ENCODE results near the gene MRPL40. TPM values are rescaled to one million over a fixed set of nuclear protein-coding genes. Genes with fewer than 3 reads are reported as not detected.

Gene MRPL40
- total RNA-seq: 29.4 and 31.4 TPM in 2 replicates

GRCh38 chr22:19432133-19432851 is at the start of gene MRPL40:
MRPL40 (plus strand) TSS chr22:19432545; CDS start chr22:19432555, 10 bp downstream.
- peak; percentile 96 for DNase-seq

- DNase-seq: no peak
These were observed 49.1 kb upstream of the MRPL40 start for GRCh38 chr22:19383292-19383691.

GRCh38 chr22:19385221-19385906 is 47.0 kb upstream of the MRPL40 start:
- no peak for DNase-seq

- DNase-seq: no peak
These were observed 46.1 kb upstream of the MRPL40 start for GRCh38 chr22:19386248-19386647.

GRCh38 chr22:19387038-19387437 is 45.3 kb upstream of the MRPL40 start:
- DNase-seq: no peak

GRCh38 chr22:19387575-19387974 is 44.8 kb upstream of the MRPL40 start:
- DNase-seq: no peak

- DNase-seq: no peak
These were observed 38.6 kb upstream of the MRPL40 start for GRCh38 chr22:19393704-19394103.

GRCh38 chr22:19394274-19395050 is 37.9 kb upstream of the MRPL40 start:
- no peak for DNase-seq

DNA sequence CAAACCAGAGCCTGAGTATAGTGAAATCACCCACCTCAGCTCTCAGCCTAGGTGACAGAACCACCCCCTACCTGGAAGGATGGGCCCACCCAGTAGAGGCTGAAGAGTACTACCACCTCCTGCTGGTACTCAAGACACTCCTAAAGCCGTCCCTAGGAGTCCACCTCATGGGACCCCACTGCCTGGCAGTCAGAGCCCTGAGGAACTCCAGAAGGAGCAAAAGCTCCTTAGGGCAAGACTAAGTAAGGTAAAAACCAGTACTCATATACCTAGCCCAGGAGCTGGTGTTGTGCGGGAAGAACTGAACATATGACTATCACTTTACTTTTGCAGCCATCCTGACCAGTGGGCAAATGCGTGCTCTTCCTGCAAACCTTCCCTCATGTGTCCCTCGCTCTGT is 37.1 kb upstream of the MRPL40 start:
- no peak for DNase-seq

- peak; percentile 5 for DNase-seq
These were observed 35.8 kb upstream of the MRPL40 start for GRCh38 chr22:19396561-19396933.

- DNase-seq: no peak
These were observed 35.2 kb upstream of the MRPL40 start for GRCh38 chr22:19396934-19397733.

DNA sequence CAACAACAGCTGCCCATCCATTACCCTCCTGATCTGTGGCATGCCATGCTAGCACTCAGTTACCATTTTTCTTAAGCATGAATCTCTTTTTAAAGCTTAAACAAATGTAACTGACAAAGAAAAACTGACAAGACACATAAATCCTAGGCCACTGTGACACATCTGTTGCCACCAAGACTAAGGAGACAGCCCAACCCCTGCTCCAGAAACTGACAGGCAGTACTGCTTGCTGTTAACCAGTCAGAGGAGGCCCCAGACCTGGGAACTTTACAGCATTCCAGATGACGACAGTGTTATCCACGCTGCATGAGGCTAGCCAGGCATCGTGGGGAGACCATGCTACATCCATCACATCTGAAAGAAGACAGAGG is 34.6 kb upstream of the MRPL40 start:
- no peak for DNase-seq

- no peak for DNase-seq
These were observed 34.1 kb upstream of the MRPL40 start for GRCh38 chr22:19398206-19398605.

- DNase-seq: no peak
These were observed 33.7 kb upstream of the MRPL40 start for GRCh38 chr22:19398652-19399051.

DNA sequence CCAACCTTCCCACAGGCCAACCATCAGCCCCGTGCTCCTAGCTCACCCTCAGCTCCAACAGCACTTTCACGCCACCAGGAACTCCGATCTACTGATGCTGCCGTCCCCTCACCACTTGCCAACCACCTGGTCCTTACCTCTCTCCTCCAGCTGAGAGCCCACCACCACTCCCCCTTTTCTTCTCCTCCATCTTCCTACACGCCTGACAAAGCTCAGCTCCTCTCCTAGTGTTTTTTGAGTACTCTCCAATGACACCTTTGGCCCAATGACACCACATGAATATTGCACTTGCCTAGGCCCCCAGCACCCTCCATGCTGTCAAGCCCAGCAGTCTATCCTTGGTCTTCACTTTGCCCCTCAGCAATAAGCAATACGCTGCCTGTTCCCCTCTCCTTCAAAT is 31.5 kb upstream of the MRPL40 start:
- no peak for DNase-seq

GRCh38 chr22:19401483-19401882 is 30.9 kb upstream of the MRPL40 start:
- no peak for DNase-seq

GRCh38 chr22:19402642-19403191 is 29.6 kb upstream of the MRPL40 start:
- no peak for DNase-seq

GRCh38 chr22:19404676-19405075 is 27.7 kb upstream of the MRPL40 start:
- no peak for DNase-seq

DNA sequence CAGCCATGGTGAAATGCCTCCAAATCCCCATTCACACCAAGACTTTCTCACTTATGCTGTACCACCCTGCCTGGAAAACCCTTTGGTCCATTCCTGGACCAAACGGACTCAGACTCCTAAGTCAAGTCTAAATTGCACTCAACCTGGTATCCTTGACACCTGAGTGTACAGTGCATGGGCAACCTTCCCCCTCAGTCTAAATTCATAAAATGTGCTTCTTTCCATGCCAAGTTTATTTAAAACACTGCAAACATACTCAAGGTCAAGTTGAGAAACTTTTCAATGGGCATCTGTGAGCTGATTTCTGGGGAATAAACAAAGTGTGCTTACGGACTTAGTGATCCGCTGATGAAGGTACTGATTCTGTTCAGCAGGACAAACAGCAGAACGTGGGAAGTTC is 27.2 kb upstream of the MRPL40 start:
- no peak for DNase-seq

- DNase-seq: no peak
These were observed 26.7 kb upstream of the MRPL40 start for GRCh38 chr22:19405652-19406051.

DNA sequence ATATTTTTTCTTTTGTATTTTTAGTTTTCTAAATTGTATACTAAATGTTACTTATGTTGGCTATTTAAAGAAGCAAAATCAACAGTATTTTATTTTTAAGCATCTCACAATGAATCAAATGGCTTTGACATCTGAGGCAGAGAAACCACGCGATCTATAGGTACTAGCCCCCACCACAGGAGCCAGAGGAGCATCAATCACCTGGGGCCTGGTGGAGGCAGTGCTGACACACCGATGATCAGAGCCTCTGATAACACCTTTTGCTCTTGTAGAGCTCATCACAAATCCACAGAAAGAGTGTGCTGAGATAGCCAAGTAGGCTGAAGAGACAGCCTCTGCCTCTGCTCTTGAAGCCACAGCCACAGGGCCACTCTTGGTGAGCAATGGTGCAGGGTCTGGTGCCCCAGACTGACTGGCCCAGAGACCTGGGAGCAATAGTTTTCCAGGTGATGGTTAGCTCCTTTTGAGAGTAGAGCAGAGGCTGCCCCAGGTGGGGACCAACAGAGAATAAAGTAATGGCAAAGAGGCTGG is 26.0 kb upstream of the MRPL40 start:
- no peak for DNase-seq

DNA sequence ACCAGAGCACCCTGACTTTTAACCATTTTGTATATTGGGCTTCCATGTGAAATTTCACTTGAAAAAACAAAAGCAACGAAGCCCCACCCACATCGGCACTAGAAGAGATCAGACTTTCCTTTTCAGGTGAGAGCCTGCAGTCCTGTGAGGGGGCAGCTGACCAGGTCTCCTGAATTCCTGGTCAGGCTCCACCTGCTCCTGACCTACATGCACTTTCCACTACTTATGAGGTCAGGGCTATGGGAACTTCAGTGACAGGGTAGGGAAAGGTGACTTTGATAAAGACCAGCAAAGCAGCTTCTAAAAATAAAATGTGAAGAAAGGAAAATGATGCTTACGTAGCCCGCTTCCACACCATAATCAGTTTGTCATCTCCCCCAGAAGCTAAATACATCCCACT is 25.5 kb upstream of the MRPL40 start:
- no peak for DNase-seq
